Activated CD4-positive, alpha-beta T cell treated with anti-CD3 and anti-CD28 coated beads, Interleukin-10, Interleukin-2, amounts not matched to agents 100 ng/mL and 50 ng/mL, durations not matched to agents 16 hours and 8 hours (primary cell): ENCODE results near the gene HOGA1.
"Not testable (repeated sequence)": the region's sequence is repeated elsewhere in the genome, so short reads cannot be mapped to it uniquely, and the experiment has no call there.

Experiments
- DNase-seq: peaks from one replicate; pipeline ENCODE4 v3.0.0-alpha.2; 2020

HOGA1 gene

DNA sequence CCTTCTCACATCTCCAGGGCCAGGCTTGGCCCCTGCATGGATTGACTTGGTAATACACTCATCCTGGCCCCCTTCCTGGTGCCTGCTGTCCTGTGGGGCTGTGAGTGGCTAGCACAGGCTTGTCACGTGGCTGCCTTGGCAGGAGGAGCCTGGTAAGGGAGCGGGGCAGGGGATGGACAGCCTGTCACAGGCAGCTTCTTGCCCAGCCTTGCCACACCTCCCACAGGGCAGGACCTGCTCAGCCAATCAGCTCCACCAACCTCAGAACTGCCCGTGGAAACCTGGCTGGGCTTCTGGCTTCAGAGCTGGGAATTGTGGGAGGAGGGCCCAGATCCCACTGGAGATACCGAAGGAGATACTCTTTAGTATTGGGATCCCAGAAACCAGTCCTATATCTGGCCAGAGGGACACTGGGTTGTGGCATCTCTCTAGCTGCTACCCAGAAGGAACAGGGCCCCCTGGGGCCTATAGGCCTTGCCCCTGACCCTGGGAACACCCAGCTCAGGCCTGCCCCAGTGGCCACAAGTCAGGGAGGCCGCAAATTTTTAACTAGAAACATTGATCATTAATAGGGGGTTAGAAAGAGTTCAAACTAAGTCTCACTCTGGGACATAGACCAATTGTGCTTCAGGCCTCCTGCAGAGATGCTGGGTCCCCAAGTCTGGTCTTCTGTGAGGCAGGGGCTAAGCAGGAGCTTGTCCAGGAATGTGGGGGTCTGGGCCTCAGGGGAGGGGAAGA is at the start of gene HOGA1:
HOGA1 (plus strand) TSS at position 330 of the 738 bp plus-strand sequence; CDS start at position 645, 315 bp downstream.
- DNase-seq: no peak

DNA sequence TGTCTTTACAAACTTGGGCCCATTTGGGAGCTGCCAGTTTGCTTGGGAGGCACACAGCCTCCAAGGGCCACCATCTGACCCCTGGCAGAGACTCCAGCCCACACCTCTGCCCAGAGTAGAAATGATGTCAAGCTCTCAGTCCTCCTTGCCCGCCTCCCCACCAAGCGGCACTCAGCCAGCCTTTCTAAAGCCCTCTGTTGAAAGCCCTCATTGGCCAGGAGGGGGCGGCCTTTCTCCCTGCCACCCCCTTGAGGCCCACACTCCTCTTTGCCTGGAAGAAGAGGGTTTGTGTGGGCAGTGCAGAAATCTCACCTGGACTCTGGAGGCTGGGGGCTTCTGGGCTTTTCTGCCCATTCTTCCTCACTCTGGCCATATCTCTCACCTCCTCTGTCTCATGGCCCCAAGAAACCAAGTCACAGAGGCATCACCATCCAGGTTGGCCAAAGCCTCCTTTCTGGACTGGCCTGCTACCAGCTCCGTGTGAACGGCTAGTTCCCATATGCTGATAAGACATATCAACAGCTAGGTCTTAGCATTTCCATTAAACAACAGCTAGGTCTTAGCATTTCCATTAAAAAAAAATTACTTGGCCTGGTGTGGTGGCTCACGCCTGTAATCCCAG is 49.3 kb upstream of the HOGA1 start:
- DNase-seq: peak; percentile 51

GRCh38 chr10:97537186-97537869 is 46.9 kb upstream of the HOGA1 start:
- no peak for DNase-seq

- DNase-seq: no peak
These were observed 45.8 kb upstream of the HOGA1 start for GRCh38 chr10:97538411-97538810.

GRCh38 chr10:97538839-97539238 is 45.4 kb upstream of the HOGA1 start:
- no peak for DNase-seq

- no peak for DNase-seq
These were observed 44.5 kb upstream of the HOGA1 start for GRCh38 chr10:97539523-97540200.

DNA sequence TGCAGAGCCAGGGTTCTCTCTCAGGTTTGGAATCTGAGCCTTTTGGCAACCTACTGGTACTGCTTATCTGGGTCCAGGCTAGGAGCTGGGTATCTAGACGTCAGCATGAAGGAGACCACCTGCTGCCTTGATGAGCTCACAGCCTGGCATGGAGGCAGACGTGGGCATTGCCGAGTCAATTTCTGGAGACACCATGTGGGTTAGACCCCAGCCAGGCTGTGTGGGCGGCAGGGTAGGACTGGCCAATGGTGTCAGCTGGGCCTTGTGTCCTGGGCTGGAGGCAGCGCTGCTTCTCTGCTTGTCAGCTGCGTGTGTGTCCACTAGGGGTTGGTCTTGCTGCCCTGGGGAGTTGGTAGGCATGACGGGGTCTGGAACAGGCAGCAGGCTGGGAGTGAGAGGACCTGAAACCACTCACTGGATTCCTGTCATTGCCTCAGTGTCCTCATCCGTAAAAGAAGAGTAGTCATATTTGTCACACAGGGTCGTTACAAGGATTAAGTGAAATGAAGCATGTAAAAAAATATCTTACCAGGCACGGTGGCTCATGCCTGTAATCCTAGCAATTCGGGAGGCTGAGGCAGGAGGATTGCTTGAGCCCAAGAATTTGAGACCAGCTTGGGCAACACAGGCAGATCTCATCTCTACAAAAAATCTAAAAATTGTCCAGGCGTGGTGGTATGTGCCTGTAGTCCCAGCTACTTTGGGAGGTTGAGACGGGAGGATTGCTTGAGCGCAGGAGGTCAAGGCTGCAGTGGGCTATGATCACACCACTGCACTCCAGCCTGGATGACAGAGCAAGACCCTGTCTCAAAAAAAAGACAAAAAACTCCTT is 43.3 kb upstream of the HOGA1 start:
- DNase-seq: no peak

DNA sequence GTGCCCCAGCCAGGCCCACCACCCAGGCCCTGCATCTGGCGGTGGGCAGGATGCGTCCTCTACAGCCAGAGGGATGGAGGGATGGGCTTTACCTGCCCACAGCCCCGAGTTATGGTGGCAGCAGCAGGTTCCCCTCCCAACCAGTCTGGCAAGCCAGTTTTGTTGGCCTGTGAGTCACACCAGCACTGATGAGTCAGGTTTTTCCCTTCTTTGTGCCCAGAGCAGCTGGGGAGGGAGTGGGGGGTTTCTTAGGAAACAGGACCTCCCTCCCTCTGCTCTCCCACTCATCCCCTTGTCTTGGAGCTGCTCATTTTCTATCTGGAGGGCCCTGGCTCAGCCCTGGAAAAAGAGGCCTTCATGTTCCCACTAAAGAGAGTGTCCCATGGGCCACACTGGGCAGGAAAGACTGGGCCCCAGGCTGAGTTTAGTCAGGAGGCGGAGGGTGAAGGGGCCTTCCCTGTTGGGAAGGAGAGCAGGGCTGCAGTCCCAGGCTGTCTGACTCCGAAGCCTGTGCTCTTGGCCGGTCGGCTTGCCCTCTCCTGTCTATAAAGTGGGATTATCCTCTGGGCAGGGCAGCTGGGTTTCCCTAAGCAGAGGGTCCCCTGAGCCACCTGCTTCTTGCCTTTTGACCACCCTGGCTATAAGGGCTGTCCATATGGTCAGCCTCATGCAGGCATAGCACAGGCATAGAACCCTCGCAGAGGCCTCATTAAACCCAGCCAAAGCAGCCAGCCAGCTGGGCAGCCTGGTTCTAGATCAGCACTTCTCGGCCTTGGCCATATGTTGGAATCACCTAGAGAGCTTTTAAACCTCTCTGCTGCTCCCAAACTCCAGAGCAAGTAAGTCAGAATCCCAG is 41.8 kb upstream of the HOGA1 start:
- DNase-seq: peak; percentile 71

DNA sequence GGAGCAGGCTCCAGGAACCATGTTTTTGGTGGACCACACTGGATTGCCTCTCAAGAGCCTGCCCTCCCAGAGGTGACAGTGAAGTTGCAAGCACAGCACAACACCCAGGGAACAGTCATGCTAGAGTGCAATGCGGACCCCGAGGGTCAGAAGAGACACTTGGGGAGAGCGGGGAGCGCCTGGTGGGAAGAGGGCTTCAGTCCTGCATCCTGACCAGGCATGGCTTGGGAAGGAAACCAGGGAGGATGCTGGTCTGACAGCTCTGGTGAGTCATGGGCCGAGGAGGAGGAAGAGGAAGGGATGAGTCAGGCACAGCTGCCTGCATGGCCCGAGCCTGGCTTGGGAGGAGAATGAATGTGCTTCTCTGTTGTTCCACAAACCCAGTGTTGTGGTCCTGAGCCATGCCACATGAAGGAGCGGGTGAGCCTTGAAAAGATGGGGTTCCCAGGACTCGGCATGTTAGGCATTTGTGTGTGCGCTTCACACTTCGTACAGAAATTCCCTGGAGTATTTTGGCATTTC is 41.1 kb upstream of the HOGA1 start:
- DNase-seq: peak; percentile 86

GRCh38 chr10:97546456-97547270 is 37.5 kb upstream of the HOGA1 start:
- DNase-seq: no peak

DNA sequence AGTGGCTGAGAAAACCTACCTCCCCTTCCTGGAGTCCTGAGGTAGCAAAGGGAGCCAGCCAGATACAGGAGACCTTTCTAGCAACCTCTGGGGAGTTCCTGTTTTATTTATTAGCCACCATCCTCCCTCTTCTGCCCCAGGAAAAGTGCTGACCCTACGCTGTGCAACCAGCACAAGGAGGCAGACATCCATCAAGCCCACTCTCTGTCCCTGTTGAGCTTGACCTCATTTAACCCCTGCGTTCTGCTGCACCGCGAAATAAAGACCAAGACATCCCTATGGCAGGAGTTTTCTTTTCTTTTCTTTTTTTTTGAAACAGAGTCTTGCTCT is 37.0 kb upstream of the HOGA1 start:
- no peak for DNase-seq

GRCh38 chr10:97547962-97548361 is 36.2 kb upstream of the HOGA1 start:
- no peak for DNase-seq

DNA sequence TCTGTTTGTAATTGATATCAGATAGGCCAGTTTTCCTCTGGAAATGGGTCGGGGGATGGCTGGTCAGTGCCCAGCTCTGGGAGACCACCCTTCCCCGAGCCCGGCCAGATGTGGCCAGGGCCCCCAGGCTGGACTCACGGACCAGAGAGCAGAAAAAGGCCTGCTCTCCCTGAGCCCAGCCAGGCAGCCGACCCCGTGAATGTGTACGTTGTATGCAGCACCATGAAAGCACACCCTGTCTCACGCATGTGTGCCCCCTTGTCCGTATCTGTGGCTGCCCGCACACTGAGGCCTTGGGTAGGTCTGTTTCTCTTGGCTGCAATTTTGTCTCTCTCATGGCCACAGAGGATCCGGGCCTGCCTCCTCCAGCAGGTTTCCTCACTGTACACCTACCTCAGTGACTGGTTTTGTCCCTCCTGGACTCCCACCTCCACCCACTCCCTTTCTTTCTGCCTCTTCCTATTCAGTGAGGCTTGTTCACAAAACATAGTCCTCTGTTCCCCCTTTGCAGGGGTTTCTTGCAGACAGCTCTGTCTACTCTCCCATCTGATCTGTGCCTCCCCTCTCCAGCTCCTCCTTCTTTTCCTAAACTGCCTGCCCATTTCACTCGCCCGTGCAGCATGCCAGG is 35.2 kb upstream of the HOGA1 start:
- DNase-seq: no peak

DNA sequence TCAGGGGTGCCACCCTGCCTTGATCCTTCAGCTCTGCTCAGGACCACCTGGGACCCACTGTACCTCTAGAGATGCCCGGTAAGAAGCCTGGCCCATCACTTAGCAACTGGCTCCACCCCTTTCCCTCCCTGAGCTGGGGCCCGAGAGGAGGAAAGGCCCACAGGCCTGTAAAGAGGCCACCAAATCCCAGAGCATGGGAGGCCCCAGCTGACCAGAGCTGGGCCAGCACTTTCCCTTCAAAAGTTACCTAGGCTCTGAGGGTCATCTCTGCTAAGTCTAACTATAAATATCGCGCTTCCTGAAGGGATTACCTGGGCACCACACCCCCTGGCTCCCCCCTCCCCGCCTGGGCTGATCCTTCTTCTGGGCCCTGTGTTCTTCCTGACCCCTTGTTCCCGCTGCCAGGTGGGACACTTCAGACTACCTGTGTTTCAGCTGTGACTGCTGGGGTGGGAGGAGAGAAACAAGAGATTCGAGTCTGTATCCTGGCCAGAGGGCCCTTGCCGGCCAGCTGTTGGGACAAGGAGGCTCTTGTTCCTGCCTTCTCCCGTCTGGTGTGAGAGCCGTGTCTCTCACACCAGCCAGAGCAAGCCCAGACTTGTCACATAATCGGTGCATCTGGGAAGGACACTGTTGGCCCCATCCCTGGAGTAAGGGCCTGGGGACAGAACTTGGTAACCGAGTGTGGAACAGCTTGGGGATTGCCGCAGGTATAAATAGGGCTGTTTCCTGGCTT is 34.4 kb upstream of the HOGA1 start:
- no peak for DNase-seq

- no peak for DNase-seq
These were observed 33.6 kb upstream of the HOGA1 start for GRCh38 chr10:97550336-97551149.

DNA sequence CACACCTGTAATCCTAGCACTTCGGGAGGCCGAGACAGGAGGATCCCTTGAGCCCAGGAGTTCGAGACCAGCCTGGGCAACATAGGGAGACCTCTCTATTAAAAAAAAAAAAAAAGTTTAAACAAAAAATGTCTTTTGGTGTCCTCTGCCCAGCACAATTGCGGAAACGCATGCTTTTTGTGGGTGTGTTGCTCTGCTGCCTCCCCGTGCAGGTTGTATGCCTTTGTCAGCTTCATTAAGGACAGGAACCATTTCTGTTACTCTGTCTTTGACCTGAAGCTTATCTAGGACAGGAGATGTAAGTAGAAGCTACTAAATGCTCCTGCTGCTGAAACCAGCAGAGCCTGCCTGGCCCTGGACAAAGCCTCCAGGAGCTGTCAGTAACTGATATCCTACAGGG is 32.9 kb upstream of the HOGA1 start:
- DNase-seq: no peak

GRCh38 chr10:97553575-97554031 is 30.6 kb upstream of the HOGA1 start:
- peak; percentile 76 for DNase-seq

- DNase-seq: not testable (repeated sequence)
These were observed 29.9 kb upstream of the HOGA1 start for GRCh38 chr10:97554336-97554735.
